Fibroblast of the aortic adventitia (primary cell): Measurements from ENCODE around the gene TICRR. TPM values are rescaled to one million over a fixed set of nuclear protein-coding genes. Genes with fewer than 3 reads are reported as not detected.
A peak's percentile ranks its signal among the peaks of the same experiment; 100 is the strongest.

Experiments used
- DNase-seq: peaks from one replicate; pipeline ENCODE4 v3.0.0-alpha.2; 2010; ENCODE audit warnings: low read depth
- H3K4me3 ChIP-seq: 2 replicates; pipeline ENCODE4 v1.5.1; 2011; ENCODE audit warnings: low read depth, mild to moderate bottlenecking, control low read depth, low read length, moderate library complexity
- CTCF ChIP-seq: IDR thresholded peaks from 2 replicates; pipeline ENCODE4 v1.5.1; 2011; ENCODE audit warnings: mild to moderate bottlenecking, low read length, control low read depth, inconsistent platforms; ENCODE audit not compliant: insufficient read depth
- total RNA-seq: library from RNA; depleted of rRNA; stranded (reverse); fragments of >200 nt; gene quantifications from 2 replicates; pipeline ENCODE4 v1.2.3, GENCODE V29; 2012; ENCODE audit warnings: low replicate concordance

Gene TICRR
- total RNA-seq, 1 donor: 8.8 TPM

GRCh38 chr15:89656116-89656815, 81.0 kb downstream of the TICRR start:
- no peak overlapping the region for H3K4me3 ChIP-seq
- no peak for TF ChIP-seq CTCF
- DNase-seq: peak; percentile 32

- no peak overlapping the region for H3K4me3 ChIP-seq
- no peak for TF ChIP-seq CTCF
- no peak for DNase-seq
Measured at GRCh38 chr15:89657686-89658200, 82.5 kb downstream of the TICRR start.

GRCh38 chr15:89659295-89659694, 84.0 kb downstream of the TICRR start:
- DNase-seq: no peak
- TF ChIP-seq CTCF: no peak

GRCh38 chr15:89660556-89660955, 85.3 kb downstream of the TICRR start:
- TF ChIP-seq CTCF: no peak
- DNase-seq: no peak
- H3K4me3 ChIP-seq: no peak overlapping the region

More at GRCh38 chr15:89659295-89659694, 84.0 kb downstream of the TICRR start:
- H3K4me3 ChIP-seq: no peak overlapping the region

- TF ChIP-seq CTCF: peak; percentile 30
- DNase-seq: peak; percentile 97
- H3K4me3 ChIP-seq: peak overlapping the region; percentile 55
Measured at GRCh38 chr15:89662893-89663626, 87.8 kb downstream of the TICRR start.

GRCh38 chr15:89664441-89665350, 89.4 kb downstream of the TICRR start:
- H3K4me3 ChIP-seq: no peak overlapping the region
- no peak for DNase-seq
- no peak for TF ChIP-seq CTCF
